HG03558 (cell line): ENCODE measurements around the gene TTR.

Experiments used
- ATAC-seq: cut with Tn5 transposase; IDR thresholded peaks from one replicate; pipeline ENCODE4 v1.9.1; 2021; ENCODE audit warnings: moderate number of reproducible peaks; ENCODE audit not compliant: unreplicated experiment; ENCODE audit errors: extremely low read depth

TTR gene

DNA sequence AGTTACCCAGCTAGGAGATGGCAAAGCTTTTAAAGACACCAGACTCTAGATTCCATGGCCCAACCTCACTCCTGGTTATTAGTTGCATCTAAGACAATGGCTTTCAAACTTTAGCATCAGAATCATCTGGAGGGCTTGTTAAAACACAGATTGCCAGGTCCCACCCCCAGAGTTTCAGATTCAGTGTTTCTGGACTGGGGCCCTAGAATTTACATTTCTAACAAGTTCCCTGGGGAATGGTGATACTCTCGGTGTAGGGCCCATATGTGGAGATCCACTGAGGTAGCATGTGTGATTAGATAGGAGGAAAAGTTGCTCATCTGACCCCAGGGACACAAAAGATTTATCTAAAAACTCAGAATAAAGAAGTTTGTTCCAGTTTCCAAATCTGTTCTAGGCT lies 14.5 kb upstream of the TTR start:
- ATAC-seq, result peak; percentile 6

DNA sequence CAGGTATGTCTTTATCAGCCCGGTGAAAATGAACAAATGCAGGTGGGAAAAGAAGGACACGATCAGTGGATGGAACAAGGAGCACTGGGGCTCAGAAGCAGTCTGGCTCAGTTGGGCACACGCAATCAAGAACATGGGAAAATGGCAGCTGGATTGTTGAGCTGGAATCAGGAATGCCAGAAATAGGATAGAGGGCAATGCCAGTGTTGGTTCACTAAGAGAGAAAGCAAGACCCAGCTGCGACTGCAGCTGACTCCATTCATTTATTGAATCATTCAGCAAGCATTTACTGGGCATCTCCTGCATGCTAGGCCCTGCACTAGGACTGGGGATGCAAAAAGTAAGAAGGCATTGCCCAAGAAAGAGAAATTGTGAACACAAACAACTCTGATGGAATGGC lies 13.6 kb upstream of the TTR start:
- ATAC-seq, result no peak

GRCh38 chr18:31579375-31579774 lies 12.3 kb upstream of the TTR start:
- ATAC-seq, result no peak

DNA sequence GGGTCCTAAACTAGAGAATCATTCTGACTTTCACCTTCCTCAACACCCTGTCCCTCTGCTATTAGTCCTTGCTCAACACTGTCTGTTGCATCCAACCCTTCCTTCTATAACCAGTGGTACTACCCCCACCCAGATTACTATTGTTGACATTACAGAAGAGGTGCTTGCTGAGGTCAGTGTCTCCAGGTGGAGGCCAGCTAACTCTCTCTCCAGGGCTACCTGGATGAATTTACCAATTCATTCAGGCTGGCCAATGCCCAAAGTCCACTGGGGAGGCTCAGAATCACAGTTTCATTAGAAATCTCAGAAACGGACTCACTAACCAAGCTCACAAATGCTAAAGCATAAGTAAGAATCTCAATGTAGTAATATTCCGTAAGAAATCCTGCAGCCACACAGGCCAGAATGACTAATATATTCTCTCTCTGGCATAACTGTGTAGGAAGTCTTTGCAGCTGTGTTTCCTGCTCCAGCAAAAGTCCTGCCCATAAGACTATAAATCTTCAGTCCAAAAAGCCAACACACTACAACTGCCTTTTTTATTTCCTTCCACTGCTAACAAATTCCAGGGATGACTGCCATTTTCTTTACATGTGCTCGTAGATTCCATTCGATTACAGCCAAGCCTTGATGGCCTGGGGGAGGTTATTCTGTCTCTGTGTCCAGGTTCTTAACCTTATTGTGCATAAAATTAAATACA lies 10.0 kb upstream of the TTR start:
- no peak for ATAC-seq

- ATAC-seq, result no peak
Observed at GRCh38 chr18:31583185-31583854, 8.4 kb upstream of the TTR start.

DNA sequence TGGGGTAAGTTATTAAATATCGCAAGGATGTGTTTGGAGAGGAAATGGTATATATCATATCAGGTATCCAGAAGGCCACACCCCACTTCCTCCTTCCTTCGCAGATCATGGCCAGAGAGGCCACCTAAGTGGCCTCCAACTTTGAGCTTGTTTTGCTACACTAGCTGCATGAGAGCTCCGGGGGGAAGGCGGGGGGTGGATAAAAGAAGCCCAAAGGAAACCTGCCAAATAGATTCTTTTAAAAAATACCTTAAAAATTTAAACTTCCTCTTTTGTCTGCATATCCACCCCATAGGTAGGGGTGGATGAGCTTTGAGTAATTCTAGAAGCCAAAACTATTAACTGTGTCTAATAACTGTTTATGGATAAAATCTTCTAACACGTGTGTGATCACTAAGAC lies 5.7 kb upstream of the TTR start:
- ATAC-seq, result no peak

- no peak for ATAC-seq
Observed at GRCh38 chr18:31586616-31587015, 5.1 kb upstream of the TTR start.

GRCh38 chr18:31587529-31587928 lies 4.1 kb upstream of the TTR start:
- ATAC-seq, result no peak

GRCh38 chr18:31590570-31590969 lies 1.1 kb upstream of the TTR start:
- ATAC-seq, result no peak

- no peak for ATAC-seq
Observed at GRCh38 chr18:31591113-31591512, 564 bp upstream of the TTR start.

DNA sequence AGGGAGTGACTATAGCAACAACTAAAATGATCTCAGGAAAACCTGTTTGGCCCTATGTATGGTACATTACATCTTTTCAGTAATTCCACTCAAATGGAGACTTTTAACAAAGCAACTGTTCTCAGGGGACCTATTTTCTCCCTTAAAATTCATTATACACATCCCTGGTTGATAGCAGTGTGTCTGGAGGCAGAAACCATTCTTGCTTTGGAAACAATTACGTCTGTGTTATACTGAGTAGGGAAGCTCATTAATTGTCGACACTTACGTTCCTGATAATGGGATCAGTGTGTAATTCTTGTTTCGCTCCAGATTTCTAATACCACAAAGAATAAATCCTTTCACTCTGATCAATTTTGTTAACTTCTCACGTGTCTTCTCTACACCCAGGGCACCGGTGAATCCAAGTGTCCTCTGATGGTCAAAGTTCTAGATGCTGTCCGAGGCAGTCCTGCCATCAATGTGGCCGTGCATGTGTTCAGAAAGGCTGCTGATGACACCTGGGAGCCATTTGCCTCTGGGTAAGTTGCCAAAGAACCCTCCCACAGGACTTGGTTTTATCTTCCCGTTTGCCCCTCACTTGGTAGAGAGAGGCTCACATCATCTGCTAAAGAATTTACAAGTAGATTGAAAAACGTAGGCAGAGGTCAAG lies 955 bp downstream of the TTR start:
- ATAC-seq, result no peak

- ATAC-seq, result no peak
Observed at GRCh38 chr18:31595121-31595771, 3.6 kb downstream of the TTR start.

- no peak for ATAC-seq
Observed at GRCh38 chr18:31596081-31596872, 4.6 kb downstream of the TTR start.

GRCh38 chr18:31598021-31598805 lies 6.5 kb downstream of the TTR start:
- ATAC-seq, result no peak

GRCh38 chr18:31603315-31603714 lies 11.6 kb downstream of the TTR start:
- ATAC-seq, result no peak

DNA sequence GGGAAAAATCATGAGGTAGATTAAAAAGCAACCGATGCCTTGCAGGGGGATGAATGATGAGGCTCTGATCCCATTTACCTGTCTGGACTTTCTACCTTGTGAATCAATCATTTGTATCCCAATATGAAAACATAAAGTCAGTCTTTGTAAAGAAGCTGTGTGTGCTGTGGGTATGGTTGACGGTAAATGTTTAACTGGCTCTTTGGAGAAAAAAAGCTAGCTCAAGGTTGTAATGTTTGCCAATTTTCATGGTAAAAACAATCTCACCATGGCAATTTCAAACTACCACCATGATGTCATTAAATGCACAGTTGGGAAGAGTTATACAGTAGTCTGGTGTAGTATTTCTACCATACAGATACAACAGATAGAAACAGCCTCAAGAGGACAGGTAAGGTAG lies 14.6 kb downstream of the TTR start:
- no peak for ATAC-seq

GRCh38 chr18:31607384-31607783 lies 15.7 kb downstream of the TTR start:
- no peak for ATAC-seq

DNA sequence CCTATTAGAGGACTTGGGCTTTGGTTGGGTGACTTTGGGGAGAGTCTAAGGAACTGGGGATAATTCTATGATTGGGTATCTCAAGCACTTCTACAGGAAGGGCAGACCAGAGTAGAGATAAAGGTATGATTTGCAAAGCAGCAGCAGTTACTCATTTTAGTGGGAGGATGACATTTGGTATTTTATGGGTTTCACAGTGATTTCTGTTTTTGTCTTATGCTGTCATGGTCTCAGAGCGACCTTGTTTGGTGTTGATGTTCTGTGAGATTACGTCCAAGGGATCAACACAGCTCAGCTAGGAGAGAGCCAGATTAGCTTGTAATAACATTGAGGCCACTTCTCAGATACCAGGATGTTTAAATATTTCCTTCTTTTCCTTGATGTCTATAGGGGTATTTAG lies 18.2 kb downstream of the TTR start:
- no peak for ATAC-seq

- ATAC-seq, result no peak
Observed at GRCh38 chr18:31610286-31611205, 18.9 kb downstream of the TTR start.
